ENCODE data around the gene ZC3H12A. TPM values are rescaled to one million over a fixed set of nuclear protein-coding genes. Genes with fewer than 3 reads are reported as not detected.

ZC3H12A gene
- total RNA-seq, 1 donor: 38.9 TPM

DNA sequence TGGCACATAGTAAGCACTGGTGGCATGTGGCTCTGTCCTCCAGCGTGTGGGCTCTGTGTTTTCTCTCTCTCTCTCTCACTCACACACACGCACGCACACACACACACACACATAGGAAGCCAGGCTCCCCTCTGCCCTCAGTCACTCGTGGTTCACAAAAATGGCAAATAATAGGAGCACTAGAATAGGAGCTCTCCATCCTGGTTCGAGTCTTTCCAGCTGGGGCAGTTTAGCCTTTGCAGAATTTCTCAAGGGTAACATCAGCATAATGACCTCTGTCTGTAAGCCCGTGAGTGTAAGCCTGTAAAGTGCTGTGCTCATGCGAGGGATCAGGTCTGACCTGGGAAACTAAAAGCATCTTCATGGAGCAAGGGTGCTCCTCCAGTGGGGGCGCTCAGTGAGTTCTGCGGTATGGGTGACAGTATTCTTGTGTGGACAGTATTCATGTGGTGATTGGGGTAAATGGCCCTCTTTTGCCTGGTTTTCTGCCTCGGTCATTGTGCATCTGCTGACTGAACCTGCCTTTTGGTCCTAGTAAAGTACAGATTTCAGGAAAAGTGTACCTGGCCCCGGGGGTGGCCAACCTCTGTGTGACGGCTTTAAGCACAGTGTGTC is 842 bp upstream of the ZC3H12A start:
- peak; percentile 61 for DNase-seq (ENCODE audit: low read depth)
- TF ChIP-seq, protein P1, sequence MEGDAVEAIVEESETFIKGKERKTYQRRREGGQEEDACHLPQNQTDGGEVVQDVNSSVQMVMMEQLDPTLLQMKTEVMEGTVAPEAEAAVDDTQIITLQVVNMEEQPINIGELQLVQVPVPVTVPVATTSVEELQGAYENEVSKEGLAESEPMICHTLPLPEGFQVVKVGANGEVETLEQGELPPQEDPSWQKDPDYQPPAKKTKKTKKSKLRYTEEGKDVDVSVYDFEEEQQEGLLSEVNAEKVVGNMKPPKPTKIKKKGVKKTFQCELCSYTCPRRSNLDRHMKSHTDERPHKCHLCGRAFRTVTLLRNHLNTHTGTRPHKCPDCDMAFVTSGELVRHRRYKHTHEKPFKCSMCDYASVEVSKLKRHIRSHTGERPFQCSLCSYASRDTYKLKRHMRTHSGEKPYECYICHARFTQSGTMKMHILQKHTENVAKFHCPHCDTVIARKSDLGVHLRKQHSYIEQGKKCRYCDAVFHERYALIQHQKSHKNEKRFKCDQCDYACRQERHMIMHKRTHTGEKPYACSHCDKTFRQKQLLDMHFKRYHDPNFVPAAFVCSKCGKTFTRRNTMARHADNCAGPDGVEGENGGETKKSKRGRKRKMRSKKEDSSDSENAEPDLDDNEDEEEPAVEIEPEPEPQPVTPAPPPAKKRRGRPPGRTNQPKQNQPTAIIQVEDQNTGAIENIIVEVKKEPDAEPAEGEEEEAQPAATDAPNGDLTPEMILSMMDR (IDR thresholded peaks at IDR 0.05; ENCODE audit: insufficient read depth, low read depth, low read length): no peak
- H3K4me3 ChIP-seq (ENCODE audit: low read depth, low read length): peak overlapping the region; percentile 66

DNA sequence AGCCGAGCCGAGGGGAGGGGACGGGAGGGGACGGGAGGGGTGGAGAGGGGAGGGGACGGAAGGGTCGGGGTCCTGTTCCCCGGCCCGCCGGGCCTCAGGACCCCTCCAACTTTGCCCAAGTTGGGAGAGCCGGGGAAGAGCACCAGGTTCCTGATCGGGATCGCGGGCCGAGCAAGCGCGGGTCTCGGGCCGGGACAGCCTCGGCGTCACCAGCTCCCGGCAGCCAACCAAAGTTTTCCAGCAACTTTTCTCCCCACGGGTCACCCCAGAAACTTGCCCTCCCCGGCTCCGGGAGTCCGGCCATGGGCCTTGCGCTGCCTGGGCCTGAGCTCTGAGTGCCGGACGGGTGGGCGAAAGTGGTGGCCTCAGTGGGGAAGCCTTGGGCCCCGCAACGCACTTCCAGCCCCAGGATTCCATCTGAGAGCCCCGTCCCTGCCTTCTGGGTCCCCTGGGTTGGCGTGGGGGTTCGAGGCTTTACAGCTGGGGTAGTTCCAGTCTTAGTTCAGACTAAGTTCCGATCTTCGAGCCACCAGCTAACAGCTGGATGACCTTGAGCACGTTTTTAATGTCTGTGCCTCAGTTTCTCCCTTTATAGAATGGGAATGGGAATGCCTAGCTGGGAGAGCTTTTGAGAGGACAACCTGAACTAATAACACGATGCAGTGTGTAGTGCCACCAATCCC is 458 bp downstream of the ZC3H12A start:
- no peak for DNase-seq (ENCODE audit: low read depth)
- TF ChIP-seq, protein P1 (IDR thresholded peaks at IDR 0.05; ENCODE audit: insufficient read depth, low read depth, low read length): no peak
- peak overlapping the region; percentile 81 for H3K4me3 ChIP-seq (ENCODE audit: low read depth, low read length)

DNA sequence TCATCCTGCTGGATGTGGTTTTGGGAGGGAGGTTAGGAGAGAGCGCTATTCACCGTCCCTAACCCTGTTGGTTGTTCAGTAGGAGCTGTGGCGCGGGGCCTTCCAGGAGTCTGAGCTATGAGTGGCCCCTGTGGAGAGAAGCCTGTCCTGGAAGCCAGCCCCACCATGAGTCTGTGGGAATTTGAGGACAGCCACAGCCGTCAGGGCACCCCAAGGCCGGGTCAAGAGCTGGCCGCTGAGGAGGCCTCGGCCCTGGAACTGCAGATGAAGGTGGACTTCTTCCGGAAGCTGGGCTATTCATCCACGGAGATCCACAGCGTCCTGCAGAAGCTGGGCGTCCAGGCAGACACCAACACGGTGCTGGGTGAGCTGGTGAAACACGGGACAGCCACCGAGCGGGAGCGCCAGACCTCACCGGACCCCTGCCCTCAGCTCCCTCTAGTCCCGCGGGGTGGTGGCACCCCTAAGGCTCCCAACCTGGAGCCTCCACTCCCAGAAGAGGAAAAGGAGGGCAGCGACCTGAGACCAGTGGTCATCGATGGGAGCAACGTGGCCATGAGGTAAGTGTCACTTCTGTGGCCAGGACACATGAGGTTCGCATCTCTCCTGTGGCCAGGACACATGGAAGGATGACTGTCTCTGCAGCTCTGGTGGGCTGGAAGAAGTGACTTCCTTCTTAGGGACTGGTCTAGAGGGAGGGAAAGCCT is 1.2 kb downstream of the ZC3H12A start:
- TF ChIP-seq, protein P1 (IDR thresholded peaks at IDR 0.05; ENCODE audit: insufficient read depth, low read depth, low read length): no peak
- H3K4me3 ChIP-seq (ENCODE audit: low read depth, low read length): peak overlapping the region; percentile 81
- DNase-seq (ENCODE audit: low read depth): no peak

DNA sequence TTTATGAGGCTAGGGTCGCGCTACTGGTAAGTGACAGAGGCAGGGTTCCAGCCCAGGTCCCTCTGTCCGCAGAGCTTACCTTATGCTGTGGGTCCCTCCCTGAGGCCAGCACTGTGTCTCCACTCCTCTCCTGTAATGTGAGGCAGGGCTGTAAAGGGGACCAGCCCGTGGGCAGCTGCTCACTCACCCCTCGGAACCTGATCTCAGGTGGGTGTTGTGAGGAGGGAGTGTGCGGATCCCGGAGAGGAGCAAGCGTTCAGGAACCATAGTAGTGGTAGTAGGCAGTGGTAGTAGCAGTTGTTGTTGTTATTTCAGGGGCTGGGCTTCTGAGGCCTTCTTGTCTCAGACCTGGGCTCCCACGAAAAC is 1.7 kb downstream of the ZC3H12A start:
- no peak for DNase-seq (ENCODE audit: low read depth)
- H3K4me3 ChIP-seq (ENCODE audit: low read depth, low read length): peak overlapping the region; percentile 81
- TF ChIP-seq, protein P1 (IDR thresholded peaks at IDR 0.05; ENCODE audit: insufficient read depth, low read depth, low read length): no peak

DNA sequence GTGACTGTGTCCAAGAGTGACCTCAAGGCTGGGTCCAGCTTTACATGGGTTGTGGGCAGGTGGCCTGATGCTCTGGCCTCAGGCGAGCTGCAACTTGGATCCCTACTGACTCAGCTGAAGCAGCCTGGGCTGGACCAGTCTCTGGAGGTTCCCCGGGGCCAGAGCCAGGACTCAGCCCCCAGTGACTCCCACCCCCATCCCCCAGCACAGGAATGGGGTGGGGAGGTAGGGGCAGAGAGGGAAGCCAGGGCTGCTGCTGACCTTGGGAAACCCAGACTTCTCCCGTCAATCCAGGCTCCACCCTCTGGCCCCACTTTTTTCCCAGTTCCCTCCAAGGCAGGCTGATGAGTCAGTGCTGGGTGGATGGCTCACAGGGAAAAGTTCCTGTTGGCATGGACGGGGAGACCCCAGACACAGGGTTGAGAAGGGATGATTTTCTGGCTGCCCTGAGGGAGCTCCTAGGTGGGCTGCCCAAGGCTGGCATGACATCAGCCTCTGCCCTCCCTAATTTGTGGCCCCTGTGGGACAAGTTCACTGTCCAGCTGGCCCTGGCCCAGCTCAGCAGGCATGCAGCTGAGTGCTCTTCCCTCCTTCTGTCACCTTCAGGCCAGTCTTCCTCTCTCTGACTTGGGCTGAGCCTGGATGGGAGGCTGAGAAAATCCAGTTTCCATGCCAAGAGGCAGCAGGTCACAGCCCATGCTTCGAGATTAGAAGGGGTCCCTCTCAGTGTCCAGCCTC is 2.2 kb downstream of the ZC3H12A start:
- TF ChIP-seq, protein P1 (IDR thresholded peaks at IDR 0.05; ENCODE audit: insufficient read depth, low read depth, low read length): no peak
- H3K4me3 ChIP-seq (ENCODE audit: low read depth, low read length): peak overlapping the region; percentile 81
- peak; percentile 85 for DNase-seq (ENCODE audit: low read depth)

DNA sequence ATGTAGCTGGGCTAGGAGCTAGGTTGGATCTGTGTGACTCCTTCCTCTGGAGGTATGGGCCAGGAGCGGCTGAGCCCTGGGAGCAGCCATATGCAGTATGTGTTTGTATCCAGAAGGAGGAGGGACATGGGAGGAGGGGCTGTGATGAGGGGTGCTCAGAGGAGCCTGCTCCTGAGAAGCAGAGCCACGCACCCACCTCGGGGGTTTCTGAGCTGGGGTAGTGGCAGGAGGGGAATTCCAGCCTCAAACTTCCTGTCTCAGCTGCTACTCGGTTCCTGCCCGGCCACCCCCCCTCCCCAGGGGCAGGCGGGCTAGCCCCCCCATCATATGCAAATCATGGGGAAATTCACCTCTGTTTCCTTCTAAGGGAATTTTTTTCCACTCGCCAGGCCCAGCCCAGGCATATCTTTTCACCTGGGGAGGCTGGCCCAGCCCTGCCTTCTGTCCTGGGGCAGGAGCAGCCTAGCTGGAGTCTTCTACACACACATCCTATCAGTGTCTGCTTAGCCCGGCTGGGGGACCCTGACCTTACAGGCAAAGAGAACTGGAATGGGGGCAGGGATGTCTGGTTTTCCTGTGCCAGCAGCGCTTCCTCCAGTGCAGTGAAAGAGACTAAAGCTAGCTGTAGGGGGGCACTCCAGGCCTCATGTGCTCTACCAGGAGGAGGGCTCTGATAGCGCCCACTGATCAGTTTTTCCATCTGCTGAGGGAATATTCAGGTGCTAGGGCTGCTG is 3.0 kb downstream of the ZC3H12A start:
- H3K4me3 ChIP-seq (ENCODE audit: low read depth, low read length): peak overlapping the region; percentile 81
- DNase-seq (ENCODE audit: low read depth): no peak
- TF ChIP-seq, protein P1 (IDR thresholded peaks at IDR 0.05; ENCODE audit: insufficient read depth, low read depth, low read length): no peak

Measured in fibroblast of villous mesenchyme (primary cell).